Neuron (in vitro differentiated cells): ENCODE results near the gene EIF2B2.

Experiments used
- H2AFZ ChIP-seq: one replicate; pipeline ENCODE4 v1.6.1; 2013; ENCODE audit warnings: low read depth, mild to moderate bottlenecking, inconsistent platforms, low read length, moderate library complexity
- H3K27me3 ChIP-seq: one replicate; pipeline ENCODE4 v1.6.1; 2013; ENCODE audit warnings: low read length; ENCODE audit not compliant: insufficient read depth
- H3K36me3 ChIP-seq: one replicate; pipeline ENCODE4 v1.6.1; 2013; ENCODE audit warnings: low read length; ENCODE audit not compliant: insufficient read depth
- H3K4me1 ChIP-seq: one replicate; pipeline ENCODE4 v1.6.1; 2013; ENCODE audit warnings: low read length; ENCODE audit not compliant: insufficient read depth
- H3K4me3 ChIP-seq: 2 replicates; pipeline ENCODE4 v1.5.1; 2013; ENCODE audit warnings: mild to moderate bottlenecking, low read length, moderate library complexity
- H3K9me3 ChIP-seq: one replicate; pipeline ENCODE4 v1.6.1; 2013; ENCODE audit warnings: low read length

Gene EIF2B2

DNA sequence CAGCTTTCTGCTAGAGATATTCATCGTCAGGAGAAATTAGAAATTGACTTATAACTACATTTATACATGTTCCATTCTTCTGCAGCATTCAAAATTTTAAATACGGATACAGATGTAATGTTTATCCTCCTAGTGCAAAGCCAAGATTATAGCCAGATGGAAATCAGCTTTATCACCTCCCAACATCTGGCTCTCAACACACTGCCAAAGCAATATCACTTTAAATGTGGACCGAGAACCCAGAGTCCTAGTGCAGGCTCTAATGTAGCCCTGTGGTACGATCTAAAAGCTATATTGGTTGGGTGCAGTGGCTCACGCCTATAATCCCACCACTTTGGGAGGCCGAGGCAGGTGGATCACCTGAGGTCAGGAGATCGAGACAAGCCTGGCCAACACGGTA is 42.0 kb downstream of the EIF2B2 start:
- no peak overlapping the region for H3K4me3 ChIP-seq
- H2AFZ ChIP-seq: no peak overlapping the region
- H3K27me3 ChIP-seq: no peaks in the 10 kb centered on the region
- H3K36me3 ChIP-seq: no peaks in the 10 kb centered on the region
- no peaks in the 10 kb centered on the region for H3K4me1 ChIP-seq
- H3K9me3 ChIP-seq: no peaks in the 10 kb centered on the region

DNA sequence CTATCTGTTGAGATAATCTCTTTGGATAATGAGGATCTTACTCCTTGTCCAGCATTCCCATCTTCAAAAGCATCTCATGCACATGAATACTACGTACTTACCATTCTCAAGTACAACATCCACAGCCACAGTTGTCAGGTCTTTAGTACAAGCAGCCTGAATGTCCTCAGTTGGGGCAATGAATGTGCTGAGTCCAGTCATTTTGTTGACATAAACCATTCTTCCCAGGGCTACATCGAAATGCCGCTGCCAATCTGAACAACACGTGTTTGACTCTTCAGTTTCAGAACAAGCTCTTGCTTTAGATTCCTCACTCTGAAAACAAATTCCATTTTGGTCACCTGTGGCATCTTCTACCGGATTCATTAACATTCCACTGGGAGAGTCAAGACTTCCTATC is 43.6 kb downstream of the EIF2B2 start:
- H3K4me1 ChIP-seq: no peaks in the 10 kb centered on the region
- H3K9me3 ChIP-seq: no peaks in the 10 kb centered on the region
- no peak overlapping the region for H2AFZ ChIP-seq
- no peaks in the 10 kb centered on the region for H3K27me3 ChIP-seq
- H3K4me3 ChIP-seq: no peak overlapping the region
- H3K36me3 ChIP-seq: no peaks in the 10 kb centered on the region

DNA sequence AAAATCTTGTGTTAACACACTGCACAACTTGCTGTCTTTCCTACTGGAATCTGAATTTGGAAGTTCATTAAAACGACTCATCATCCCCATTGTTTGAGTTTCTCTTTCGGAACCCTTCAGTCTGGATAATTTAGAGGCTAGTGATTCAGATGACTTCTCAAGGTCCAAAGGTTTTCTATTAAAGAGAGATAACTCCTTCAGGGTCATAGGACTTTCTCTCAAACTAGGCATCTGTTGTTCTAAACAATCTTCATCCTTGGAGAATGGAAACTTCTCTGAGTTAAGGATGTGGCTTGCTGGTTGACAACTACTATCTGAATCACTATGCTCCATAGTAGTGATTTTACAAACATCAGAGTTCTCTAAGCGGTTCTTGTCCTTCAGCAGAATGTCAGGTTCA is 44.2 kb downstream of the EIF2B2 start:
- H3K4me3 ChIP-seq: no peak overlapping the region
- no peaks in the 10 kb centered on the region for H3K9me3 ChIP-seq
- H3K4me1 ChIP-seq: no peaks in the 10 kb centered on the region
- H2AFZ ChIP-seq: no peak overlapping the region
- H3K36me3 ChIP-seq: no peaks in the 10 kb centered on the region
- H3K27me3 ChIP-seq: no peaks in the 10 kb centered on the region

DNA sequence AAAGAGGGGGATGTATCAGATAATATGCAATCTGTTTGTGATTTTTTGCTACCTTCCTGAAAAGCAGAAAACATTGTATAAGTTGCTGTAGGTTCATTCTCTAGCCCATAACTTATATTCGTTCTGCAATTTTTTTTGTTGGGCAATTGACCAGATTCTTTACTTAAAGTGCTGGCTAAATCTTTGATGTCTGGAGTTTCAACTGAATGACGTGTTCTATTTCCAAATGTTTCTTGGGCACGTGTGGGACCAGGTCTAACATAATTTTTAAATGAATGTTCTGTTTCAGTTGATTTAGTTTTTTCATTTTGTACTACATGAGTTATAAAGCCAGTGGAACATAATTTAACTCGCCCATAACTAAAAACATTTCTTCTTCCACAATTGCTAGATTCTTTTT is 44.8 kb downstream of the EIF2B2 start:
- Histone ChIP-seq H3K27me3 (no peaks in the 10 kb centered on the region), H3K4me3 (no peak overlapping the region), H2AFZ (no peak overlapping the region), H3K4me1 (no peaks in the 10 kb centered on the region), H3K9me3 (no peaks in the 10 kb centered on the region), H3K36me3 (no peaks in the 10 kb centered on the region)

DNA sequence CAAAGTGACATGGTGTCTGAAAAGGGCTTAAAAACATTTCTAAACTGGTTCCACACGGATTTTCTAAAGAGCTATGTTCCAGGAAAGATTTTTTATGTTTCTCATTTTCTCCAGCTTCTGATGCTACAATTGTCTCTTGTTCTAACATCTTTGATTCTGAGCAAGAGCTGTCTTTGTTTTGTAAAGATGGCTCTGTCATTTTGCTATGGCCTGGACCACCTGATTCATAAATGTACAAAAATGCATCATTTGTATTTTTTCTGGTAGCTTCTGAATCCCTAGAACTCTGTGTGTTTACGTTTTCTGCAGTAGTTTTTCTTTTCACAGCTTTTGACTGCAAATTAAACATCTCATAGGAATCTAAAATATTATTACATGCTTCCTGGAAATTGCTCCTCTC is 45.4 kb downstream of the EIF2B2 start:
- no peaks in the 10 kb centered on the region for H3K9me3 ChIP-seq
- H3K27me3 ChIP-seq: no peaks in the 10 kb centered on the region
- no peak overlapping the region for H3K4me3 ChIP-seq
- no peak overlapping the region for H2AFZ ChIP-seq
- no peaks in the 10 kb centered on the region for H3K4me1 ChIP-seq
- no peaks in the 10 kb centered on the region for H3K36me3 ChIP-seq

DNA sequence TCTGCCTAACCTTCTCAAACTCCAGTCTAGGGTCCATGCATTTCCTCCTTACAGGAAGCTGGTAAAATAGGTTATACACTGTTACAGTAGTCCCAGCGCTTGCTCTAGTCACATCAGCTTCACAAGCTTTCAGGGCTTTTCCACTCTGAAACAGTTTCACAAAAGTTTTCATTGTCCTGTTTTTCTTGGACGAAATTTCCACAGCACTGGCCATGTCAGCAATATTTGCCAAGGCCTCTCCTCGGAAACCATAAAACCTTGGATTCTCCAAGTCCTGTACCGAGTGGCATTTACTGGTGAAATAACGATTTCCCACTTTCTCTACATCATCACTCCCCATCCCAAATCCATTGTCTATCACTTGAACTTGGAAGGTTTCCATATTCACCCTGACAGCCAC is 46.4 kb downstream of the EIF2B2 start:
- H3K4me3 ChIP-seq: no peak overlapping the region
- H3K36me3 ChIP-seq: peaks cover 8% of the 10 kb centered on the region
- H3K9me3 ChIP-seq: no peaks in the 10 kb centered on the region
- H3K4me1 ChIP-seq: no peaks in the 10 kb centered on the region
- no peaks in the 10 kb centered on the region for H3K27me3 ChIP-seq
- no peak overlapping the region for H2AFZ ChIP-seq

DNA sequence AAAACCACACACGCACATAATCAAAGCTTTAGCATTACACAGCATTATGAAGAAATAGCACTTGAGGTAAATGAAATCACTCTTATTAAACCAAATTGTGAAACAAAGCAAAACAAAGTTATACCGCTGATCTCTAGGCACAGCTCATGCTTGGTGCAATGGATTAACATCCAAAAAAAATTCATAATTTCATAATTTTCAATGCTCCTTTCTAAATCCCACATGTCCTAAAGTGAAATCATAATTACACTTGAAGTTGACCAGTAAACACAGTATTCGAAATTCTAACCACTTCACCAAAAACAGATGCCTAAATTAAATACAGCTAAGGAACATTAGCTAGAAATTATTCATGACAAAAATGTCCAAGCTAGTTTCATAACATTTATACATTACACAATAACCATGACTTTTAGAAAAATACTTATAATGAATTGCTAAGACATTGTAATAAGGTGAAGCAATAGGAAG is 47.0 kb downstream of the EIF2B2 start:
- Histone ChIP-seq H3K36me3 (peaks cover 9% of the 10 kb centered on the region), H3K4me1 (no peaks in the 10 kb centered on the region), H2AFZ (no peak overlapping the region), H3K9me3 (no peaks in the 10 kb centered on the region), H3K27me3 (no peaks in the 10 kb centered on the region), H3K4me3 (no peak overlapping the region)

DNA sequence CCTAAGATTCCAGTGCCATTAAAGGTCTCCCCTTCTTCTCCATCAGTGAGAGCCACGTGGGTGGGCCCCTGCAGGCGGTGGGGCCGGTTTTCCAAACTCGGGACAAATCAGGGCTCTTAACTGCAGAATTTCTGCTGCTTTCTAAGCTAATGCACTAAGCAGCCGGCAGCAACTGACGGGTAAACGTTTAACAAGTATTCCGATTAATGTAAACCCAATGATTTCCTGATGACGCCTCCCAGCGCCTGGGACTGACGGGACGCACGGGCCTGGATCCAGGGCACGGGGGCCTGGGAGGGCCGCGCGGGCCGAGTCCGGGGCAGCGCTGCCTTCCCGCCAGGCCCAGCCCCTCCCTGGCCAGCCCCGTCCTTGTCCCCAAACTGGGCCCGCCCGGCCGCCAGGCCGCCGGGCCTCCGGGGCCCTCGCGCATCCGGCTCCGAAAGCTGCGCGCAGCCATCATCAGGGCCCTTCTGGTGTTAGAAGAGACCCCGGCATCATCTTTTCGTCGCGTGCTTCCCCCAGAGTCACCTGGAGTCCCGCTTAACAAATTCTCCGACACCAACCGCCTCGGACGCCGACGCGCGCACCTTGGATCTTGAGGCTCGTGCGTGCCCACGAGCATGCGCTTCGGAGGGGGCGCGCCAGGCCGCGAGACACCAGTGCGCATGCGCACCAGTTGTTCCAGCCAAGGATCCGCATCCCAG is 48.3 kb downstream of the EIF2B2 start, which contains the start of gene MLH3:
MLH3 (minus strand) TSS at position 616 of the 704 bp plus-strand sequence. CDS start 1,812 bp downstream, outside the sequence.
- Histone ChIP-seq H3K4me3 (peak within 1 kb of the TSS; percentile 39), H3K36me3 (peaks cover 9% of the 10 kb centered on the region), H2AFZ (no peak within 1 kb of the TSS), H3K27me3 (no peaks in the 10 kb centered on the region), H3K9me3 (no peaks in the 10 kb centered on the region), H3K4me1 (no peaks in the 10 kb centered on the region)

DNA sequence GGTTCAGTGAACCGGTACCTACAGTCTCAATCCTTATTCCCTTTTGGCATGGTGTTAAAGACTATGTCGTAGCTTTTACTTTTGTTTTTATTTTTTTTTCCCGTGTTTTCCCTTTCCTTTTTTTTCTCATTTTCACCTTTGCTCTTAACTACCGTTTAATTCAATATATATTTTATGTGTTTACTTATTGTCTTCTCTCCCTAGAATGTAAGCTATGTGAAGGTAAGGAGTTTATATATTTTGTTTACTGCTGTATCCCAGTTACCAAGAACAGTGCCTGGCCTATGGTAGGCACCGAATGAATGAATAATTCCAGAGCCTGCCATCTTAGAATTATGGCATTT is 48.8 kb downstream of the EIF2B2 start:
- Histone ChIP-seq H3K4me3 (no peak overlapping the region), H2AFZ (no peak overlapping the region), H3K27me3 (no peaks in the 10 kb centered on the region), H3K36me3 (peaks cover 11% of the 10 kb centered on the region), H3K9me3 (no peaks in the 10 kb centered on the region), H3K4me1 (no peaks in the 10 kb centered on the region)

DNA sequence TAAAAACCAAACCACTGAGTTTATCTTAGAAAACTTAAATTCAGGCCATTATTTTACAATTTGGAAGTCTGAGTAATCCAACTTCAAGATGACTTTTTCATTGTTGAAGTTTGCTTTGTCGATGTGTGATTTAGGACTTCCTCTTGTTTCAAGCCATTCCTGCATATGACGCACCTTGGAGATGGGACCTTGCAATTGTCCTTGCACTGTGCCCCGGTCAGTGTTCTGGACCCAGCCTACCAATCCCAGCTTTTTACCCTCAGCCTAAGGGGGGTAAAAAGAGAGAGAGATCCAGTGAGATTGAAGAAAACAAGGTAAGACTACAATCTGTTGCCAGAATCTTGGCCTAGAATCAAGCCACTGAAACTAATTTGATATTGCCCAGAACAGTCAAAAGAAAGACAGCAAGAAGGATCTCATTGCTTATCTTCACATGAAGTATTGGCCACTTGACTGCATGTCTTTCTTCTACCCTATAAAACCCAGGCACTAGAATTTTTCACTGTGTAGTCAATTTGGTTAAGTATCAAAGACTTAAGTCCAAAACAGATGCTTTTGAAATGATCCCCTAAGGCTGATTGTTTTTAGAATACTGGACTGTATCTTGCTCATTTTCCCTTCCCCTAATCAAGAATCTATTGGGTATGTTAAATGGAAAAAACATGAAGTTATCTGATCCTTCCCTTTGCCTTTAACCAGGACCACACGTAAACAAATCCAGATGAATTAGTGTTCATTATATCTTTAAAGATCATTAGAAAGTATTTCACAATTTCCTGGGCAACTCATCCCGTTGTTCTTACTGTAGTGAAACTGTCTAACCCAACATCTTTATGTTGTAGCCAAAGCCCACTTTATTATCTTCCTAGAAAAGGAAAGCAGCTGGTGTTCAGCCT is 50.9 kb downstream of the EIF2B2 start:
- Histone ChIP-seq H3K27me3 (no peaks in the 10 kb centered on the region), H3K36me3 (peaks cover 14% of the 10 kb centered on the region), H3K9me3 (peaks cover 2% of the 10 kb centered on the region), H3K4me1 (no peaks in the 10 kb centered on the region), H2AFZ (no peak overlapping the region), H3K4me3 (no peak overlapping the region)

DNA sequence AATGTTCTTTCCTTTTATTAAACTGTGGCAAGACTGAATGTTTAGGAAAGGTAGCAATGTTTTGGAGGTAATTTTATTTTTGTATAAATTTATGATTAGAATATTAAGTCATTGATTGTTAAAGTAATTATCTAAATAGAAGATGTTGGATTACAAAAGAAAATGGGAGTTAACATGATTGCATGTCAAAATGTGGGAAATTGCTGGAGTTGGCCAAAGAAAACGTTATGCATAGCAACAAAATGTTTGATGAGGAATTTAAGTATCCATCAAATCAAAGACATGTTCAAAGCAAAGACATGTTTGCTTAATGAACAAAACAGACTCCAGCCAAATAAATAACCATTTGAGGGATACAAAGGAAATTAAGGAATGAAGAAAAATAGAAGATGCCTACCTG is 51.7 kb downstream of the EIF2B2 start:
- H3K36me3 ChIP-seq: peaks cover 14% of the 10 kb centered on the region
- H3K9me3 ChIP-seq: peaks cover 2% of the 10 kb centered on the region

DNA sequence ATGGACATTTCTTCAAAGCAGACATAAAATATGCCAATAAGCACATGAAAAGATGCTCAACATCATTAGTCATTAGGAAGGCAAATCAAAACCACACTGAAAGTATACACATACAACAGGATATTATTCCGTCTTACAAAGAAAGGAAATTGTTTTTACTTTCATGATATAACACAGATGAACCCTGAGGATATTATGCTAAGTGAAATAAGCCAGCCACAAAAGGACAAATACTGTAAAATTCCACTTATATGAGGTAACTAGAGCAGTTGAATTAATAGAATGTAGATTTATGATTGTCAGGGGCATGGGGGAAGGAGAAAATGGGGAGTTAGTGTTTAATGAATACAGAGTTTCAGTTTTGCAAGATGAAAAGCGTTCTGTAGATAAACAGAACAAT is 56.9 kb downstream of the EIF2B2 start:
- Histone ChIP-seq H3K9me3 (peaks cover 8% of the 10 kb centered on the region), H3K4me1 (peaks cover 11% of the 10 kb centered on the region), H3K4me3 (no peak overlapping the region), H3K27me3 (no peaks in the 10 kb centered on the region), H3K36me3 (peaks cover 23% of the 10 kb centered on the region), H2AFZ (no peak overlapping the region)

More for the DNA sequence above, 51.7 kb downstream of the EIF2B2 start:
- Histone ChIP-seq H3K4me3 (no peak overlapping the region), H2AFZ (no peak overlapping the region), H3K4me1 (no peaks in the 10 kb centered on the region), H3K27me3 (no peaks in the 10 kb centered on the region)

DNA sequence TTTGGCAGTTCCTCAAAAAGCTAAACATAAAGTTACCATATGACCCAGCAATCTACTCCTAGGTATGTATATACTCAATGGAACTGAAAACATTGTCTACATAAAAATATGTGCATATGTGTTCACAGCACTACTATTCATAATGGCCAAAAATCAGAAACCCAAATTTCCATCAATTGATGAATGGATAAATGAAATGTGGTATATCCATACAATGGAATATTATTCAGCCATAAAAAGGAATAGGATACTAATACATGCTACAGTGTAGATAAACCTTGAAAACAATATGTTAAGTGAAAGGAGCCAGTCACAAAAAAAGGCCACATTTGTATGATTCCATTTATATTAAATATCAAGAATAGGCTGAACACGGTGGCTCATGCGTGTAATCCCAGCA is 57.7 kb downstream of the EIF2B2 start:
- H2AFZ ChIP-seq: no peak overlapping the region
- peaks cover 11% of the 10 kb centered on the region for H3K4me1 ChIP-seq
- peaks cover 8% of the 10 kb centered on the region for H3K9me3 ChIP-seq
- no peak overlapping the region for H3K4me3 ChIP-seq
- peaks cover 23% of the 10 kb centered on the region for H3K36me3 ChIP-seq
- no peaks in the 10 kb centered on the region for H3K27me3 ChIP-seq
